Stimulated activated CD4-positive, alpha-beta T cell treated with anti-CD3 and anti-CD28 coated beads, TNF-alpha, amount 100 ng/mL, for 4 hours (primary cell): ENCODE measurements around the gene CDH23.

Experiments
- DNase-seq, 3 experiments: peaks; one replicate each; pipeline ENCODE4 v3.0.0-alpha.2; 2020; ENCODE audit warnings: low read depth in 3 of 3

The CDH23 gene

GRCh38 chr10:71603754-71604153 lies 207.0 kb downstream of the CDH23 start:
- no peak for DNase-seq

GRCh38 chr10:71604324-71605018 lies 207.8 kb downstream of the CDH23 start:
- DNase-seq: no peak

- no peak for DNase-seq
Observed at GRCh38 chr10:71605263-71605962, 208.7 kb downstream of the CDH23 start.

GRCh38 chr10:71606257-71607081 lies 209.7 kb downstream of the CDH23 start:
- DNase-seq: no peak

GRCh38 chr10:71607082-71607443 lies 210.3 kb downstream of the CDH23 start:
- no peak for DNase-seq

- DNase-seq: peak; percentile 10 to 36 (median 26)
Observed at GRCh38 chr10:71608819-71609768, 212.4 kb downstream of the CDH23 start.

GRCh38 chr10:71610651-71611050 lies 213.9 kb downstream of the CDH23 start:
- no peak for DNase-seq

- DNase-seq: no peak
Observed at GRCh38 chr10:71611131-71611530, 214.4 kb downstream of the CDH23 start.

- DNase-seq: no peak
Observed at GRCh38 chr10:71611709-71612422, 215.1 kb downstream of the CDH23 start.

GRCh38 chr10:71613261-71613777 lies 216.6 kb downstream of the CDH23 start:
- no peak for DNase-seq

GRCh38 chr10:71613877-71614276 lies 217.2 kb downstream of the CDH23 start:
- DNase-seq: no peak

GRCh38 chr10:71614946-71615345 lies 218.2 kb downstream of the CDH23 start:
- DNase-seq: no peak

- DNase-seq: no peak
Observed at GRCh38 chr10:71615538-71616329, 219.0 kb downstream of the CDH23 start.

- no peak for DNase-seq
Observed at GRCh38 chr10:71616817-71617654, 220.3 kb downstream of the CDH23 start.

GRCh38 chr10:71618176-71618575 lies 221.5 kb downstream of the CDH23 start:
- DNase-seq: no peak

- no peak for DNase-seq
Observed at GRCh38 chr10:71618598-71618997, 221.9 kb downstream of the CDH23 start.

- DNase-seq: no peak
Observed at GRCh38 chr10:71620642-71621041, 223.9 kb downstream of the CDH23 start.

GRCh38 chr10:71621231-71622153 lies 224.8 kb downstream of the CDH23 start:
- DNase-seq: no peak
